ENCODE results near the gene COL9A3. TPM values are rescaled to one million over a fixed set of nuclear protein-coding genes. Genes with fewer than 3 reads are reported as not detected.

The COL9A3 gene
- total RNA-seq, 1 experiment from 2014 or later, result 46.6 TPM

GRCh38 chr20:62827311-62828038 lies 10.6 kb downstream of the COL9A3 start:
- ChIA-PET POLR2A (no interaction called here), CTCF (no interaction called here)
- in situ Hi-C loops (cut with HindIII; ENCODE audit: low pct_unique_long_range_greater_than_20kb, low sequenced_read_pairs), result no loop called here
- BruUV-seq (replicated peaks), result no TSS peak
- Histone ChIP-seq H3K36me3 (ENCODE audit: control insufficient read depth, insufficient read depth, low read length) (no peaks in the 10 kb centered on the region), H3K4me3 (ENCODE audit: low read depth in 2 of 2, low read length in 2 of 2) (no peak overlapping the region), H3K4me1 (ENCODE audit: control insufficient read depth, insufficient read depth, low read length) (peaks cover 20% of the 10 kb centered on the region), H3K27me3 (ENCODE audit: control insufficient read depth, insufficient read depth, low read length) (no peaks in the 10 kb centered on the region), H3K9me3 (ENCODE audit: control insufficient read depth, insufficient read depth, low read depth, low read length) (no peaks in the 10 kb centered on the region), H3K27ac (ENCODE audit: low read length) (no peak overlapping the region)
- DNase-seq (ENCODE audit: low read depth, low spot score) (no peak), ATAC-seq (no peak)
- TF ChIP-seq TCF7L2 (IDR thresholded peaks at IDR 0.05; ENCODE audit: low read depth, low read length) (no peak), CTCF (IDR thresholded peaks at IDR 0.05) (no peak)
- intact Hi-C loops (cut with micrococcal nuclease; ENCODE audit: unreplicated experiment), result no loop called here

- intact Hi-C loops (cut with micrococcal nuclease; ENCODE audit: unreplicated experiment), result no loop called here
- CTCF ChIA-PET, result no interaction called here
- ATAC-seq (no peak), DNase-seq (ENCODE audit: low read depth, low spot score) (no peak)
- Histone ChIP-seq H3K4me3 (ENCODE audit: low read depth in 2 of 2, low read length in 2 of 2) (no peak overlapping the region), H3K9me3 (ENCODE audit: control insufficient read depth, insufficient read depth, low read depth, low read length) (no peaks in the 10 kb centered on the region), H3K36me3 (ENCODE audit: control insufficient read depth, insufficient read depth, low read length) (no peaks in the 10 kb centered on the region), H3K4me1 (ENCODE audit: control insufficient read depth, insufficient read depth, low read length) (peaks cover 16% of the 10 kb centered on the region), H3K27me3 (ENCODE audit: control insufficient read depth, insufficient read depth, low read length) (no peaks in the 10 kb centered on the region), H3K27ac (ENCODE audit: low read length) (no peak overlapping the region)
- in situ Hi-C loops (cut with HindIII; ENCODE audit: low pct_unique_long_range_greater_than_20kb, low sequenced_read_pairs), result no loop called here
- POLR2A ChIA-PET, result no interaction called here
- no peak for TF ChIP-seq POLR2AphosphoS5 (IDR thresholded peaks at IDR 0.05; ENCODE audit: low read depth, low read length)
- BruUV-seq (replicated peaks), result no TSS peak
These were observed 11.2 kb downstream of the COL9A3 start for GRCh38 chr20:62828051-62828450.

- ATAC-seq, result no peak
These were observed 11.8 kb downstream of the COL9A3 start for GRCh38 chr20:62828511-62829230.

More at GRCh38 chr20:62828511-62829230, 11.8 kb downstream of the COL9A3 start:
- H3K27me3 ChIP-seq (ENCODE audit: control insufficient read depth, insufficient read depth, low read length), result no peaks in the 10 kb centered on the region
- CTCF ChIA-PET, result interaction anchor here (0.6 to 0.7 kb wide), 2 partner anchors 20 to 395 kb away, joined by 4 read pairs; no protein-coding TSS in a partner anchor
- intact Hi-C loops (cut with micrococcal nuclease; ENCODE audit: unreplicated experiment), result no loop called here
- POLR2A ChIA-PET, result no interaction called here
- no peak for TF ChIP-seq TCF7L2 (IDR thresholded peaks at IDR 0.05; ENCODE audit: low read depth, low read length)
- TF ChIP-seq CTCF (IDR thresholded peaks at IDR 0.05), result no peak
- TF ChIP-seq REST (IDR thresholded peaks at IDR 0.05; ENCODE audit: insufficient read depth in 1 of 2, low read depth in 2 of 2, low read length in 1 of 2), result no peak
- TF ChIP-seq SIN3A (IDR thresholded peaks at IDR 0.05; ENCODE audit: borderline replicate concordance, insufficient read depth, low read depth, low read length), result no peak
- no peak for TF ChIP-seq POLR2AphosphoS5 (IDR thresholded peaks at IDR 0.05; ENCODE audit: low read depth, low read length)
- no peak overlapping the region for H3K4me3 ChIP-seq (ENCODE audit: low read depth in 2 of 2, low read length in 2 of 2)
- H3K4me1 ChIP-seq (ENCODE audit: control insufficient read depth, insufficient read depth, low read length), result peaks cover 13% of the 10 kb centered on the region
- no peaks in the 10 kb centered on the region for H3K9me3 ChIP-seq (ENCODE audit: control insufficient read depth, insufficient read depth, low read depth, low read length)
- no peaks in the 10 kb centered on the region for H3K36me3 ChIP-seq (ENCODE audit: control insufficient read depth, insufficient read depth, low read length)
- H3K27ac ChIP-seq (ENCODE audit: low read length), result no peak overlapping the region
- in situ Hi-C loops (cut with HindIII; ENCODE audit: low pct_unique_long_range_greater_than_20kb, low sequenced_read_pairs), result no loop called here
- no peak for DNase-seq (ENCODE audit: low read depth, low spot score)
- no TSS peak for BruUV-seq (replicated peaks)
